ENCODE results near the gene HSPA9. TPM values are rescaled to one million over a fixed set of nuclear protein-coding genes. Genes with fewer than 3 reads are reported as not detected.

Gene HSPA9
- total and polyA plus RNA-seq, 2 of the 8 experiments (the other 6 are each of a cell fraction or from before 2014, with no cell fraction given), result 191 to 395 TPM

GRCh38 chr5:138579517-138579863, 4.3 kb upstream of the HSPA9 start:
- ChIA-PET POLR2A (ENCODE audit: partially characterized antibody) (interaction anchor here (0.7 to 2.1 kb wide), 6 partner anchors 10 to 697 kb away, joined by 3 to 12 read pairs (median 3); partner anchors contain the start of gene ETF1), CTCF (ENCODE audit: partially characterized antibody) (interaction anchor here (0.6 to 3.2 kb wide), 37 partner anchors 12 to 692 kb away, joined by 3 to 40 read pairs (median 5); no protein-coding TSS in a partner anchor)
- H2BK20ac ChIP-seq (ENCODE audit: low read length), result no peak overlapping the region
- no peak overlapping the region for H4K8ac ChIP-seq (ENCODE audit: extremely low read depth, insufficient read depth, low read length)
- no peaks in the 10 kb centered on the region for H3K36me3 ChIP-seq (ENCODE audit: control insufficient read depth in 2 of 4, insufficient read depth in 4 of 4, low read length in 3 of 4)
- no peak overlapping the region for H2BK120ac ChIP-seq (replicated peaks; ENCODE audit: low read depth, low read length)
- H2AFZ ChIP-seq (ENCODE audit: low read length), result 0 out of 2 replicates have a peak overlapping the region, but pooled peaks have one; percentile 12
- H3K4ac ChIP-seq (replicated peaks; ENCODE audit: insufficient read length, low read depth, low read length), result no peak overlapping the region
- 52% methylated on average over 2 of the region's 2 CpGs; no CpG with 5 or more reads in 1 of the 2 experiments for WGBS, 2 experiments (ENCODE audit: extremely low coverage in 1 of 2, insufficient coverage in 1 of 2, insufficient read length in 1 of 2, insufficient replicate concordance in 2 of 2, low coverage in 1 of 2, low lambda C conversion rate in 2 of 2, missing lambda C conversion rate in 1 of 2)
- no peaks in the 10 kb centered on the region for H3K23me2 ChIP-seq (ENCODE audit: low read depth, low read length)
- no peak overlapping the region for H2BK12ac ChIP-seq (ENCODE audit: low read depth, low read length)
- no peaks in the 10 kb centered on the region for H3K79me1 ChIP-seq (ENCODE audit: low read depth, low read length)
- DNase-seq (ENCODE audit: low read depth in 1 of 2, low spot score in 2 of 2) (no peak), FAIRE-seq (no peak)
- no peaks in the 10 kb centered on the region for H4K20me1 ChIP-seq (replicated peaks in 1 of 2; ENCODE audit: control insufficient read depth in 1 of 2, insufficient read depth in 2 of 2, low read length in 2 of 2)
- no peak overlapping the region for H3K27ac ChIP-seq (ENCODE audit: low read depth, low read length)
- H3K23ac ChIP-seq (ENCODE audit: insufficient read length), result no peak overlapping the region
- H3K4me3 ChIP-seq (ENCODE audit: extremely low read depth in 1 of 4, insufficient read depth in 2 of 4, low read depth in 3 of 4, low read length in 4 of 4), result no peak overlapping the region
- no peak overlapping the region for H3K4me2 ChIP-seq (ENCODE audit: insufficient read depth in 1 of 2, low read depth in 2 of 2, low read length in 2 of 2)
- no peak overlapping the region for H4K5ac ChIP-seq (ENCODE audit: insufficient read length, low read depth, low read length)
- H3K4me1 ChIP-seq (replicated peaks in 1 of 4; ENCODE audit: control insufficient read depth in 3 of 4, insufficient read depth in 4 of 4, low read length in 3 of 4), result peaks cover 0 to 3% (median 0%) of the 10 kb centered on the region in 4 experiments; a peak in 1 of 7 replicates
- no peak overlapping the region for H3K14ac ChIP-seq (ENCODE audit: insufficient read length)
- no peak for TF ChIP-seq FOSL1 (IDR thresholded peaks at IDR 0.05; ENCODE audit: insufficient read depth, low read depth, low read length)
- TF ChIP-seq KDM5A (IDR thresholded peaks at IDR 0.05; ENCODE audit: low read length), result no peak
- TF ChIP-seq RAD21 (IDR thresholded peaks at IDR 0.05 in 1 of 2, conservative IDR thresholded peaks at IDR 0.05 in 1 of 2; ENCODE audit: low read depth in 2 of 2, low read length in 2 of 2), result no peak
- TF ChIP-seq CREB1 (IDR thresholded peaks at IDR 0.05), result no peak
- no peak for TF ChIP-seq SP2 (IDR thresholded peaks at IDR 0.05; ENCODE audit: low read length)
- TF ChIP-seq ASH2L (IDR thresholded peaks at IDR 0.05; ENCODE audit: low read length), result no peak
- TF ChIP-seq KDM4A (IDR thresholded peaks at IDR 0.05; ENCODE audit: low read depth, low read length, severe bottlenecking), result no peak
- H4K91ac ChIP-seq (replicated peaks; ENCODE audit: insufficient read length, low read length), result no peak overlapping the region
- H3K56ac ChIP-seq (replicated peaks; ENCODE audit: insufficient read length, low read depth, low read length), result no peak overlapping the region
- H3K9me3 ChIP-seq (ENCODE audit: insufficient read depth in 2 of 2, low read depth in 1 of 2, low read length in 1 of 2), result no peaks in the 10 kb centered on the region; a peak in 1 of 4 replicates
- no peak overlapping the region for H2BK15ac ChIP-seq (ENCODE audit: low read length)
- no peak overlapping the region for H3K18ac ChIP-seq (ENCODE audit: extremely low read depth, low read length)
- H2BK5ac ChIP-seq (ENCODE audit: low read depth, low read length), result no peak overlapping the region
- no peak overlapping the region for H3K9ac ChIP-seq (replicated peaks in 1 of 4; ENCODE audit: extremely low read depth in 1 of 4, low read depth in 3 of 4, low read length in 3 of 4)
- H2AK5ac ChIP-seq (ENCODE audit: low read depth, low read length), result no peak overlapping the region
- no peaks in the 10 kb centered on the region for H3K27me3 ChIP-seq (replicated peaks in 1 of 4; ENCODE audit: control insufficient read depth in 3 of 4, extremely low read depth in 1 of 4, insufficient read depth in 3 of 4, low read length in 3 of 4)
- peaks cover 4 to 7% of the 10 kb centered on the region in 2 experiments; a peak in 3 of 4 replicates for H3K79me2 ChIP-seq (ENCODE audit: control insufficient read depth in 1 of 2, insufficient read depth in 2 of 2, low read length in 2 of 2)
